Gastroesophageal sphincter (tissue), 4 donors: ENCODE data around the gene DMD. TPM values are rescaled to one million over a fixed set of nuclear protein-coding genes. Genes with fewer than 3 reads are reported as not detected.

Experiments used
- ATAC-seq: fragments of 150-250 bp; one replicate; pipeline ENCODE4 v1.9.1; 2016; ENCODE audit warnings: mild to moderate bottlenecking, moderate library complexity
- H3K27ac ChIP-seq, 4 donors: fragments of 200-600 bp; sonication (generic) in 3 of 4; 1 replicate in 3 of 4; 2 replicates in 1 of 4; pipeline ENCODE4 v1.5.1; 2016 to 2019
- H3K27me3 ChIP-seq: fragments of 200-600 bp; sonication (generic); one replicate; pipeline ENCODE4 v1.5.1; 2019
- H3K36me3 ChIP-seq, 2 donors: fragments of 200-600 bp; sonication (generic); one replicate each; pipeline ENCODE4 v1.5.1; 2019; ENCODE audit warnings: control low read depth in 1 of 2
- H3K4me1 ChIP-seq, 3 donors: fragments of 200-600 bp; sonication (generic); 1 replicate in 2 of 3; 2 replicates in 1 of 3; pipeline ENCODE4 v1.5.1; 2016 to 2019; ENCODE audit warnings: control low read depth in 2 of 3
- H3K4me3 ChIP-seq, 2 donors: fragments of 200-600 bp; sonication (generic); one replicate each; pipeline ENCODE4 v1.5.1; 2019; ENCODE audit warnings: mild to moderate bottlenecking in 1 of 2, moderate library complexity in 1 of 2
- H3K9me3 ChIP-seq, 3 donors: fragments of 200-600 bp; sonication (generic); one replicate each; pipeline ENCODE4 v1.5.1; 2017 to 2019; ENCODE audit warnings: control low read depth in 2 of 3
- EP300 ChIP-seq: sonication (generic); formaldehyde crosslinking; IDR thresholded peaks from one replicate; pipeline ENCODE4 v1.6.1; 2017; ENCODE audit warnings: antibody characterized with exemption, mild to moderate bottlenecking
- POLR2A ChIP-seq, 2 donors: fragments of 450-650 bp; IDR thresholded peaks; one replicate each; pipeline ENCODE4 v1.6.1; 2017; ENCODE audit warnings: antibody characterized with exemption in 2 of 2, mild to moderate bottlenecking in 2 of 2, moderate library complexity in 1 of 2
- POLR2AphosphoS5 ChIP-seq: sonication (generic); formaldehyde crosslinking; IDR thresholded peaks from one replicate; pipeline ENCODE4 v1.6.1; 2017; ENCODE audit warnings: antibody characterized with exemption
- WGBS, 2 donors: methylation state at CpG; one replicate each; pipeline ENCODE4 v1.1.5; 2018; ENCODE audit warnings: low coverage in 1 of 2; 5-methylcytosine and 5-hydroxymethylcytosine counted together
- total RNA-seq, 4 donors: library from RNA; depleted of rRNA; stranded (reverse); fragments of >200 nt; gene quantifications; one replicate each; pipeline ENCODE4 v1.1.0, GENCODE V29; 2016
- TF ChIP-seq, protein P1 (sequence below), 4 experiments: fragments of 200-600 bp in 2 of 4; fragments of 450-650 bp in 2 of 4; sonication (generic) in 1 of 4; IDR thresholded peaks; one replicate each; pipeline ENCODE4 v1.5.1; 2017 to 2019; ENCODE audit warnings: antibody characterized with exemption in 4 of 4, mild to moderate bottlenecking in 2 of 4, moderate library complexity in 2 of 4

DMD gene
- total RNA-seq, 4 donors from 2014 or later, result 111 to 225 (median 183) TPM

DNA sequence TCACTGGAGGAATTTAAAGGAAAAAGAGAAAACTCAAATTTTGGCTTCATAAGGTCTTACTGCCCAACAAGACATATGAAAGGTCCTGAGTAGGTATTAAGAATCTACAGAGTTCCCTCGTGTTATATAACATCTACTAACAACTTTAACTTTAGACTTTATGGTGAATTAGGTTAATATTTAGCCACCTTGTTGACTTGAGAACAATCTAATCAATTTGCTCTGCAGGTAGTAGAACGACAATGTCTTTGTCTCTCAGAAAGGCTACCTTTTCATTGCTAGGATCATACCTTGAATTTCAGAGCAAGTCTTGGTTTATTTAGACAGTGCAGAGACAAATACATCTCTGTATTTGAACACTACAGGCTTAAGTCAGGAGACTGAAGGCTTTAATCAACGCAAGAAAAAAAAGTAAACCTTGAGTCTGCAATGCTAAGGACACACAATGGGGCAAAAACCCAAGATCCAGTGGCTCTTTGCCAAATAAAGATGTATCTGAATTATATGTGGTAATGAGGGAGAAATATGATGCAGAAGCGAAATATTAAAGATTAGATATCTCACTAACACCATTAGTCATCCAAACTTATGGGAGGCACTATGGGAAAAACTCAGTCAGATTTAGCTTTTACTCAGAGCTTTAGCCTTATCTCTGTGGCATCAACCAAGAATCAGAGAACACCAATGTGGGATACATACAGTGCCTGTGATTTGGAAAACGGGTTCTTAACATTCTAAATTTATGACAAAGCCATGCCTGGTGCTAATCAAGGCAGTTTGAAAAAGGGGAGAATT is 2045.9 kb downstream of the DMD start:
- Histone ChIP-seq H3K9me3 (no peaks in the 10 kb centered on the region), H3K4me3 (no peak overlapping the region), H3K27ac (no peak overlapping the region), H3K4me1 (no peaks in the 10 kb centered on the region), H3K27me3 (no peaks in the 10 kb centered on the region), H3K36me3 (peaks cover 0 to 8% of the 10 kb centered on the region in 2 donors)
- WGBS, 2 donors, result 49 to 65% methylated on average over 4 to 5 of the region's 5 CpGs
- no peak for ATAC-seq
- no peak for TF ChIP-seq POLR2AphosphoS5
- TF ChIP-seq POLR2A (IDR thresholded peaks at IDR 0.05), result no peak
- TF ChIP-seq EP300, result no peak
- TF ChIP-seq, protein P1, sequence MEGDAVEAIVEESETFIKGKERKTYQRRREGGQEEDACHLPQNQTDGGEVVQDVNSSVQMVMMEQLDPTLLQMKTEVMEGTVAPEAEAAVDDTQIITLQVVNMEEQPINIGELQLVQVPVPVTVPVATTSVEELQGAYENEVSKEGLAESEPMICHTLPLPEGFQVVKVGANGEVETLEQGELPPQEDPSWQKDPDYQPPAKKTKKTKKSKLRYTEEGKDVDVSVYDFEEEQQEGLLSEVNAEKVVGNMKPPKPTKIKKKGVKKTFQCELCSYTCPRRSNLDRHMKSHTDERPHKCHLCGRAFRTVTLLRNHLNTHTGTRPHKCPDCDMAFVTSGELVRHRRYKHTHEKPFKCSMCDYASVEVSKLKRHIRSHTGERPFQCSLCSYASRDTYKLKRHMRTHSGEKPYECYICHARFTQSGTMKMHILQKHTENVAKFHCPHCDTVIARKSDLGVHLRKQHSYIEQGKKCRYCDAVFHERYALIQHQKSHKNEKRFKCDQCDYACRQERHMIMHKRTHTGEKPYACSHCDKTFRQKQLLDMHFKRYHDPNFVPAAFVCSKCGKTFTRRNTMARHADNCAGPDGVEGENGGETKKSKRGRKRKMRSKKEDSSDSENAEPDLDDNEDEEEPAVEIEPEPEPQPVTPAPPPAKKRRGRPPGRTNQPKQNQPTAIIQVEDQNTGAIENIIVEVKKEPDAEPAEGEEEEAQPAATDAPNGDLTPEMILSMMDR (IDR thresholded peaks at IDR 0.05), result no peak

DNA sequence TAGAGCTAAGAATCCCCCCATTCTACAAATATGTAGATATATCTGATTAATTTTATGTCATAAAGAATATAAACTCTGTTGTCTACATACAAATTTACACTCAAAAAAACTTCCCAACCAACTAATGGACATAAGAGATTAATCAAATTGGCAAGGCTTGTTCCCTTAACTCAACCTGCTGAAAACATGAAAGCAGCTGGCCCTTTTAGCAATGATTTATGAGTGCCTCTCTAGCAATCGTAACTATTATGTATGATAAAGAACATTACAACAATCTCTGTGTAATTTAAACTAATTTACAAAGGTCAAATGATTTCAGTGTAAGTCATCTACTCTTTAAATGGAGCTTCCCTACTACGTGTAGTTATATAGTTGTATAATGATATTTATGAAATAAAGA is 2056.4 kb downstream of the DMD start:
- no peaks in the 10 kb centered on the region for H3K36me3 ChIP-seq
- no peaks in the 10 kb centered on the region for H3K9me3 ChIP-seq
- ATAC-seq, result no peak
- H3K27ac ChIP-seq, result no peak overlapping the region
- H3K4me1 ChIP-seq, result no peaks in the 10 kb centered on the region
- H3K4me3 ChIP-seq, result no peak overlapping the region
- H3K27me3 ChIP-seq, result no peaks in the 10 kb centered on the region
- no peak for TF ChIP-seq POLR2AphosphoS5
- TF ChIP-seq EP300, result no peak
- TF ChIP-seq POLR2A (IDR thresholded peaks at IDR 0.05), result no peak
- TF ChIP-seq, protein P1 (IDR thresholded peaks at IDR 0.05), result no peak
- 32 to 39% methylated on average over 2 of the region's 2 CpGs for WGBS, 2 donors

DNA sequence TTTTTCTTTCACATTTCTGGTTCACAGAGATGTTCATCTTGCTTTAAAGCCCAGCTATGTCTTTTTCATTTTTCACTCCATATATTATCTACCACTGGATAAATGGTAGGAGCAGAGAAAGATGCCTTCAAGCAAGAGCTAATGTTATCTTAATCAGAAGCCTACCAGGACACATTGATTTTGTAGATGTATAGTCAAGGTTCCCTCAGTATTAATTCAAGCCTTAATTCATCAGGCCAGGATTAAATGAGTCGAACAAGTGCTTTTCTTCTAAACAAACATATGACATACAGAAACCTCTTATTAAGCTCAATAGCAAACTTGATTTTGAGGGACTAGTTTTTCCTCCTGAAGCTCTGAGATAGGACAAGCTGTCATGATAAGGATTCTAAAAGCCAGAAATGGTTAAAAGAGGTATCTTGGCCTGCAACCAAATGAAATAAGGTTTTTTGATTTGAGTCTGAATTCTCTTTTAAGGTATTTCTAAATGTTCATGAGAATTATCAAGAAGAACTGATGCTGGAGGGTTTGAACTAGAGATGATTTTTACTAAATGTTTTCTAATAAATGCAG is 2057.8 kb downstream of the DMD start:
- ATAC-seq, result no peak
- no peaks in the 10 kb centered on the region for H3K27me3 ChIP-seq
- H3K27ac ChIP-seq, result no peak overlapping the region
- WGBS, 2 donors, result no CpG with 5 or more reads among the region's 1 CpG
- no peaks in the 10 kb centered on the region for H3K36me3 ChIP-seq
- no peaks in the 10 kb centered on the region for H3K4me1 ChIP-seq
- no peak overlapping the region for H3K4me3 ChIP-seq
- H3K9me3 ChIP-seq, result no peaks in the 10 kb centered on the region
- TF ChIP-seq POLR2AphosphoS5, result no peak
- TF ChIP-seq, protein P1 (IDR thresholded peaks at IDR 0.05), result no peak
- no peak for TF ChIP-seq POLR2A (IDR thresholded peaks at IDR 0.05)
- TF ChIP-seq EP300, result no peak

DNA sequence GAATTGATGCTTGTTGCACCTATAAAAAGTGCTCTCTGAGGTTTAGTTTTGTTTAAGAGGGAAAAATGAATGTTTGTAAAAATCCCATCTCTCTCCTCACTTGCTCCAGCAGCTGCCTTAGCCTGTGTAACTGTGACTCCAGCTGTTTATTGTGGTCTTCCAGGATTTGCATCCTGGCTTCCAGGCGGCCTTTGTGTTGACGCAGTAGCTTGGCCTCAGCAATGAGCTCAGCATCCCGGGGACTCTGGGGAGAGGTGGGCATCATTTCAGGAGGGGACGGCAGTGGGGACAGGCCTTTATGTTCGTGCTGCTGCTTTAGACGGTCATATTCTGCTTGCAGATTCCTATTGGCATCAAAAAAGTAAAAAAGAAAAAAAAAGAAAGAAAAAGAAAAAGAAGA is 2064.2 kb downstream of the DMD start:
- ATAC-seq, result no peak
- Histone ChIP-seq H3K36me3 (peaks cover 0 to 25% of the 10 kb centered on the region in 2 donors), H3K4me1 (no peaks in the 10 kb centered on the region), H3K9me3 (no peaks in the 10 kb centered on the region), H3K27me3 (no peaks in the 10 kb centered on the region), H3K4me3 (no peak overlapping the region), H3K27ac (no peak overlapping the region)
- TF ChIP-seq EP300, result no peak
- TF ChIP-seq POLR2A (IDR thresholded peaks at IDR 0.05), result no peak
- no peak for TF ChIP-seq POLR2AphosphoS5
- TF ChIP-seq, protein P1 (IDR thresholded peaks at IDR 0.05), result no peak
- no CpG with 5 or more reads among the region's 6 CpGs for WGBS, 2 donors

DNA sequence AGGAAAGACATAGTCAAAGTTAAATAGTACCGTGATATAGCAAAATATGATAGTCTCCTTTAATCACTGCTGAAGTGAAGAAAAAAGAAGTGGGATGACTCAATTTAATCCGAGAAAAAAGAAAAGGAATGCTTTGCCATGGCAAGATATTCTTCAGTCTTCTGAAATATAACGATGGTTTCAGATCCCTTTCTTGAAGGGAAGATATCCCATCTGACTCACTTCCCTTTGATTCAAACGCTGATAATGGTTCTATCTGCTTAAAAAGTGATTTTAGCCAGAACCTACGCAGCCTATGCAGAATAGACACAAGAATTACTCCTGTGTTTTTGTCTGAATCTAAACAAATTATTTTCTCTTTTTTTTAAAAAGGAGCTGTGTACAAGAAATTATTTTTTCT is 2071.4 kb downstream of the DMD start:
- WGBS, 2 donors, result 60 to 75% methylated on average over 5 of the region's 5 CpGs
- Histone ChIP-seq H3K4me1 (no peaks in the 10 kb centered on the region), H3K27me3 (no peaks in the 10 kb centered on the region), H3K4me3 (no peak overlapping the region), H3K9me3 (no peaks in the 10 kb centered on the region), H3K27ac (no peak overlapping the region), H3K36me3 (peaks cover 0 to 19% of the 10 kb centered on the region in 2 donors)
- ATAC-seq, result no peak
- TF ChIP-seq POLR2A (IDR thresholded peaks at IDR 0.05) (no peak), EP300 (no peak), POLR2AphosphoS5 (no peak)
- TF ChIP-seq, protein P1 (IDR thresholded peaks at IDR 0.05), result no peak
